ENCODE measurements around the gene IPO5.

The IPO5 gene
- total RNA-seq, result 80.1 to 89.6 (median 83.7) reads per million in 3 donors

DNA sequence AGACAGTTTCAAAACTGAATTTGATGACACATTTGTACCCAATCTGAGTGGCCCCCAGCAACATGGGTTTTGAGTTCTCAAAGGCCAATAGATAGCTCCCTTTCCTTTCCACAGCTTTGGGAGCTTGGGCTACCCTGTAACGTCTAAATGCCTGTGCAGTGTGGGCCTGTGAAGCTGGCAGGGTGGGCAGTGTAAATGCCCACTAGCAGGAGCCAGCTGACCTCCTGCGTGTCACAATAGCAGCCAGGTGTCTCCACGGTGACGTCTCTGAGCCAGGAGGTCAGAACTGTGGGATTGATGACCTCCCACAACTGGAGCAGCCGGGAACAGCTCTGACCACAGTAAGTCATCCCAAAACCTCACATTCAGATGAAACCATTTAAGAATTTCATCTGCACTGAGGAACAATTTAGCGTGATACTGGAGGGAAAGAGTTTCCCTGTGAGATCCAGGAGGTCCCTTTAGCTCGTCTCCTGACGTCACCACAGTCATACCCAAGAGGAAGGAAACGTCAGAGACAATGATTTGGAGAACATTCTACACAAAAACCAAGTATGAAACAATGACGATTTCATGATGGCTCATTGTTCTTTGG lies at the start of gene IPO5:
Gene IPO5 (plus strand): TSS at position 300 of the 595 bp plus-strand sequence. CDS start 23,022 bp downstream, outside the sequence.
- H3K4me1 ChIP-seq (ENCODE audit: control insufficient read depth, insufficient read depth, low read length, poor library complexity, severe bottlenecking), result no peaks in the 10 kb centered on the region
- no peak for DNase-seq

DNA sequence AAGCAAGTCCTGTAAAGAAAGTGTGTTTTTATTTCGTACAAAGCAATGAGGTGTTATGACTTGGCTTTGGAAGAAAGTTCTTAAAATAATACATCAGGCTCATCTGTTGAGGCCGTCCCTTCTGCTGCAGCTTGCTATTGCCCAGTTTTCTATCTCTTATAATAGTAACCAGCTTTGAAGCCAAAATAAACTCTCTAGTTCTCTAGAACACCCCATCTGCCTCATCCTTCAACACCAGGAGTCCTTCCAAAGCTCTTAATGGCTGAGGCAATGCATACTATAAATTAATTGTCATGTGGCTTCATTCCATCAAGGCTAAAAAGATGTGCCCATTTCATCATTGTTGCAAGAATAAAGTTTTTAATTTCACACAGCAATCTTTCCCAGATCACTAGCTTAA lies 49.4 kb upstream of the IPO5 start:
- no peaks in the 10 kb centered on the region for H3K36me3 ChIP-seq (ENCODE audit: control insufficient read depth, insufficient read depth, low read length)
- DNase-seq, result no peak
- no peaks in the 10 kb centered on the region for H3K27me3 ChIP-seq (replicated peaks; ENCODE audit: control insufficient read depth, insufficient read depth, low read length, poor library complexity, severe bottlenecking)
- H3K27ac ChIP-seq (ENCODE audit: insufficient read depth, low read length, poor library complexity, severe bottlenecking), result no peak overlapping the region
- no peaks in the 10 kb centered on the region for H3K9me3 ChIP-seq (ENCODE audit: control insufficient read depth, low read length)
- no peak overlapping the region for H3K4me3 ChIP-seq (ENCODE audit: insufficient read depth, low read depth, low read length, poor library complexity, severe bottlenecking)
- H3K4me1 ChIP-seq (ENCODE audit: control insufficient read depth, insufficient read depth, low read length, poor library complexity, severe bottlenecking), result no peaks in the 10 kb centered on the region

More for the DNA sequence above, at the start of gene IPO5:
- no peaks in the 10 kb centered on the region for H3K9me3 ChIP-seq (ENCODE audit: control insufficient read depth, low read length)
- H3K27ac ChIP-seq (ENCODE audit: insufficient read depth, low read length, poor library complexity, severe bottlenecking), result no peak within 1 kb of the TSS
- H3K4me3 ChIP-seq (ENCODE audit: insufficient read depth, low read depth, low read length, poor library complexity, severe bottlenecking), result no peak within 1 kb of the TSS
- no peaks in the 10 kb centered on the region for H3K36me3 ChIP-seq (ENCODE audit: control insufficient read depth, insufficient read depth, low read length)
- no peaks in the 10 kb centered on the region for H3K27me3 ChIP-seq (replicated peaks; ENCODE audit: control insufficient read depth, insufficient read depth, low read length, poor library complexity, severe bottlenecking)

GRCh38 chr13:97905517-97905916 lies 48.0 kb upstream of the IPO5 start:
- H3K27ac ChIP-seq (ENCODE audit: insufficient read depth, low read length, poor library complexity, severe bottlenecking), result no peak overlapping the region
- H3K27me3 ChIP-seq (replicated peaks; ENCODE audit: control insufficient read depth, insufficient read depth, low read length, poor library complexity, severe bottlenecking), result no peaks in the 10 kb centered on the region
- no peaks in the 10 kb centered on the region for H3K4me1 ChIP-seq (ENCODE audit: control insufficient read depth, insufficient read depth, low read length, poor library complexity, severe bottlenecking)
- no peaks in the 10 kb centered on the region for H3K36me3 ChIP-seq (ENCODE audit: control insufficient read depth, insufficient read depth, low read length)
- no peak overlapping the region for H3K4me3 ChIP-seq (ENCODE audit: insufficient read depth, low read depth, low read length, poor library complexity, severe bottlenecking)
- DNase-seq, result no peak
- H3K9me3 ChIP-seq (ENCODE audit: control insufficient read depth, low read length), result no peaks in the 10 kb centered on the region

- Histone ChIP-seq H3K27me3 (replicated peaks; ENCODE audit: control insufficient read depth, insufficient read depth, low read length, poor library complexity, severe bottlenecking) (no peaks in the 10 kb centered on the region), H3K36me3 (ENCODE audit: control insufficient read depth, insufficient read depth, low read length) (no peaks in the 10 kb centered on the region), H3K27ac (ENCODE audit: insufficient read depth, low read length, poor library complexity, severe bottlenecking) (no peak overlapping the region), H3K9me3 (ENCODE audit: control insufficient read depth, low read length) (no peaks in the 10 kb centered on the region), H3K4me3 (ENCODE audit: insufficient read depth, low read depth, low read length, poor library complexity, severe bottlenecking) (no peak overlapping the region), H3K4me1 (ENCODE audit: control insufficient read depth, insufficient read depth, low read length, poor library complexity, severe bottlenecking) (no peaks in the 10 kb centered on the region)
- no peak for DNase-seq
Observed at GRCh38 chr13:97911311-97912138, 42.0 kb upstream of the IPO5 start.

- no peaks in the 10 kb centered on the region for H3K27me3 ChIP-seq (replicated peaks; ENCODE audit: control insufficient read depth, insufficient read depth, low read length, poor library complexity, severe bottlenecking)
- DNase-seq, result no peak
- no peaks in the 10 kb centered on the region for H3K36me3 ChIP-seq (ENCODE audit: control insufficient read depth, insufficient read depth, low read length)
- no peaks in the 10 kb centered on the region for H3K4me1 ChIP-seq (ENCODE audit: control insufficient read depth, insufficient read depth, low read length, poor library complexity, severe bottlenecking)
- H3K27ac ChIP-seq (ENCODE audit: insufficient read depth, low read length, poor library complexity, severe bottlenecking), result no peak overlapping the region
- no peaks in the 10 kb centered on the region for H3K9me3 ChIP-seq (ENCODE audit: control insufficient read depth, low read length)
- no peak overlapping the region for H3K4me3 ChIP-seq (ENCODE audit: insufficient read depth, low read depth, low read length, poor library complexity, severe bottlenecking)
Observed at GRCh38 chr13:97912139-97912535, 41.3 kb upstream of the IPO5 start.

- Histone ChIP-seq H3K36me3 (ENCODE audit: control insufficient read depth, insufficient read depth, low read length) (no peaks in the 10 kb centered on the region), H3K27me3 (replicated peaks; ENCODE audit: control insufficient read depth, insufficient read depth, low read length, poor library complexity, severe bottlenecking) (no peaks in the 10 kb centered on the region), H3K27ac (ENCODE audit: insufficient read depth, low read length, poor library complexity, severe bottlenecking) (no peak overlapping the region), H3K4me3 (ENCODE audit: insufficient read depth, low read depth, low read length, poor library complexity, severe bottlenecking) (no peak overlapping the region), H3K9me3 (ENCODE audit: control insufficient read depth, low read length) (no peaks in the 10 kb centered on the region), H3K4me1 (ENCODE audit: control insufficient read depth, insufficient read depth, low read length, poor library complexity, severe bottlenecking) (no peaks in the 10 kb centered on the region)
- no peak for DNase-seq
Observed at GRCh38 chr13:97913206-97913605, 40.3 kb upstream of the IPO5 start.

DNA sequence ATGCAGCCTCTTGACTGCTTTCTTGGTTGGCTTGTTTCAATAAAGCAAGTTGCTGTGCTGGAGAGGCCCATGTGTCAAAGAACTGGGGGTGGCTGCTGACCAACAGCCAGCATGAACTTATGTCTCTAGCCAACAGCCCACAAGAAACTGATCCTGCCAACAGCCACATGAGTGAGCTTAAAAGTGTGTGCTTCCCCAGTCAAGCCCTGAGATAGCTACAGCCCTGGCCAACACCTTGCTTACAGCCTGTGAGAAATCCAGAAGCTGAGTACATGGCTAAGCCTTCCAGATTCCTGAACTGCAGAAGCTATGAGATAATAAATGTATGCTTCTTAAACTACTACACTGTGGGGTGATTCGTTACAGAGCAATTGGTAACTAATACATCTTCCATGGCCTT lies 38.9 kb upstream of the IPO5 start:
- H3K9me3 ChIP-seq (ENCODE audit: control insufficient read depth, low read length), result no peaks in the 10 kb centered on the region
- DNase-seq, result no peak
- no peak overlapping the region for H3K4me3 ChIP-seq (ENCODE audit: insufficient read depth, low read depth, low read length, poor library complexity, severe bottlenecking)
- no peaks in the 10 kb centered on the region for H3K4me1 ChIP-seq (ENCODE audit: control insufficient read depth, insufficient read depth, low read length, poor library complexity, severe bottlenecking)
- no peak overlapping the region for H3K27ac ChIP-seq (ENCODE audit: insufficient read depth, low read length, poor library complexity, severe bottlenecking)
- H3K27me3 ChIP-seq (replicated peaks; ENCODE audit: control insufficient read depth, insufficient read depth, low read length, poor library complexity, severe bottlenecking), result no peaks in the 10 kb centered on the region
- H3K36me3 ChIP-seq (ENCODE audit: control insufficient read depth, insufficient read depth, low read length), result no peaks in the 10 kb centered on the region

GRCh38 chr13:97921176-97921816 lies 32.2 kb upstream of the IPO5 start:
- Histone ChIP-seq H3K9me3 (ENCODE audit: control insufficient read depth, low read length) (no peaks in the 10 kb centered on the region), H3K4me1 (ENCODE audit: control insufficient read depth, insufficient read depth, low read length, poor library complexity, severe bottlenecking) (no peaks in the 10 kb centered on the region), H3K4me3 (ENCODE audit: insufficient read depth, low read depth, low read length, poor library complexity, severe bottlenecking) (no peak overlapping the region), H3K36me3 (ENCODE audit: control insufficient read depth, insufficient read depth, low read length) (no peaks in the 10 kb centered on the region), H3K27me3 (replicated peaks; ENCODE audit: control insufficient read depth, insufficient read depth, low read length, poor library complexity, severe bottlenecking) (no peaks in the 10 kb centered on the region), H3K27ac (ENCODE audit: insufficient read depth, low read length, poor library complexity, severe bottlenecking) (no peak overlapping the region)
- no peak for DNase-seq

- Histone ChIP-seq H3K4me3 (ENCODE audit: insufficient read depth, low read depth, low read length, poor library complexity, severe bottlenecking) (no peak overlapping the region), H3K4me1 (ENCODE audit: control insufficient read depth, insufficient read depth, low read length, poor library complexity, severe bottlenecking) (no peaks in the 10 kb centered on the region), H3K36me3 (ENCODE audit: control insufficient read depth, insufficient read depth, low read length) (no peaks in the 10 kb centered on the region), H3K9me3 (ENCODE audit: control insufficient read depth, low read length) (no peaks in the 10 kb centered on the region), H3K27me3 (replicated peaks; ENCODE audit: control insufficient read depth, insufficient read depth, low read length, poor library complexity, severe bottlenecking) (no peaks in the 10 kb centered on the region), H3K27ac (ENCODE audit: insufficient read depth, low read length, poor library complexity, severe bottlenecking) (no peak overlapping the region)
- no peak for DNase-seq
Observed at GRCh38 chr13:97928301-97928700, 25.2 kb upstream of the IPO5 start.

GRCh38 chr13:97932036-97932435 lies 21.4 kb upstream of the IPO5 start:
- DNase-seq, result no peak
- H3K36me3 ChIP-seq (ENCODE audit: control insufficient read depth, insufficient read depth, low read length), result no peaks in the 10 kb centered on the region
- no peaks in the 10 kb centered on the region for H3K9me3 ChIP-seq (ENCODE audit: control insufficient read depth, low read length)
- no peak overlapping the region for H3K4me3 ChIP-seq (ENCODE audit: insufficient read depth, low read depth, low read length, poor library complexity, severe bottlenecking)
- no peaks in the 10 kb centered on the region for H3K27me3 ChIP-seq (replicated peaks; ENCODE audit: control insufficient read depth, insufficient read depth, low read length, poor library complexity, severe bottlenecking)
- no peaks in the 10 kb centered on the region for H3K4me1 ChIP-seq (ENCODE audit: control insufficient read depth, insufficient read depth, low read length, poor library complexity, severe bottlenecking)
- no peak overlapping the region for H3K27ac ChIP-seq (ENCODE audit: insufficient read depth, low read length, poor library complexity, severe bottlenecking)
